Measurements from ENCODE around the gene TACC2.

TACC2 gene

GRCh38 chr10:122138831-122139625 is 150.1 kb downstream of the TACC2 start:
- TF ChIP-seq CTCF (IDR thresholded peaks at IDR 0.05; ENCODE audit: low read depth, low read length), result no peak
- no peak overlapping the region for H3K4me3 ChIP-seq (replicated peaks in 1 of 2; ENCODE audit: low read depth in 2 of 2, low read length in 2 of 2)

GRCh38 chr10:122139627-122140170 is 150.7 kb downstream of the TACC2 start:
- H3K4me3 ChIP-seq (replicated peaks in 1 of 2; ENCODE audit: low read depth in 2 of 2, low read length in 2 of 2), result no peak overlapping the region
- TF ChIP-seq CTCF (IDR thresholded peaks at IDR 0.05; ENCODE audit: low read depth, low read length), result no peak
- DNase-seq (ENCODE audit: low read depth in 2 of 2), result peak in 1 of 2 donors; percentile 67

More at GRCh38 chr10:122138831-122139625, 150.1 kb downstream of the TACC2 start:
- no peak for DNase-seq (ENCODE audit: low read depth in 2 of 2)

- DNase-seq (ENCODE audit: low read depth in 2 of 2), result peak; percentile 66 to 78
- H3K4me3 ChIP-seq (replicated peaks in 1 of 2; ENCODE audit: low read depth in 2 of 2, low read length in 2 of 2), result no peak overlapping the region
Measured at GRCh38 chr10:122140461-122140902, 151.5 kb downstream of the TACC2 start.

GRCh38 chr10:122140941-122141623 is 152.1 kb downstream of the TACC2 start:
- H3K4me3 ChIP-seq (replicated peaks in 1 of 2; ENCODE audit: low read depth in 2 of 2, low read length in 2 of 2), result peak overlapping the region in 1 of 2 donors; percentile 11
- TF ChIP-seq CTCF (IDR thresholded peaks at IDR 0.05; ENCODE audit: low read depth, low read length), result no peak
- peak; percentile 93 to 95 for DNase-seq (ENCODE audit: low read depth in 2 of 2)

More at GRCh38 chr10:122140461-122140902, 151.5 kb downstream of the TACC2 start:
- TF ChIP-seq CTCF (IDR thresholded peaks at IDR 0.05; ENCODE audit: low read depth, low read length), result no peak

- TF ChIP-seq CTCF (IDR thresholded peaks at IDR 0.05; ENCODE audit: low read depth, low read length), result no peak
- DNase-seq (ENCODE audit: low read depth in 2 of 2), result peak in 1 of 2 donors; percentile 76
- no peak overlapping the region for H3K4me3 ChIP-seq (replicated peaks in 1 of 2; ENCODE audit: low read depth in 2 of 2, low read length in 2 of 2)
Measured at GRCh38 chr10:122141821-122142640, 153.1 kb downstream of the TACC2 start.

GRCh38 chr10:122142641-122143237 is 153.8 kb downstream of the TACC2 start:
- TF ChIP-seq CTCF (IDR thresholded peaks at IDR 0.05; ENCODE audit: low read depth, low read length), result peak; percentile 90
- DNase-seq (ENCODE audit: low read depth in 2 of 2), result peak in 1 of 2 donors; percentile 26

More at GRCh38 chr10:122142641-122143237, 153.8 kb downstream of the TACC2 start:
- no peak overlapping the region for H3K4me3 ChIP-seq (replicated peaks in 1 of 2; ENCODE audit: low read depth in 2 of 2, low read length in 2 of 2)

Data from cardiac fibroblast (primary cell).